Stimulated activated CD4-positive, alpha-beta T cell treated with anti-CD3 and anti-CD28 coated beads, Interleukin-1b, Interleukin-23, amount 100 ng/mL, for 1 hour (primary cell): Measurements from ENCODE around the gene ZG16B.

Source experiments
- DNase-seq, 2 donors: peaks; one replicate each; pipeline ENCODE4 v3.0.0-alpha.2; 2020; ENCODE audit warnings: low read depth in 2 of 2

The ZG16B gene

GRCh38 chr16:2829501-2830354, at the start of gene ZG16B:
TSS of gene ZG16B (plus strand) at chr16:2830303. CDS start at chr16:2830442, 139 bp downstream.
- DNase-seq = no peak

- no peak for DNase-seq
Measured at GRCh38 chr16:2782583-2783351, 47.3 kb upstream of the ZG16B start.

GRCh38 chr16:2783581-2784357, 46.3 kb upstream of the ZG16B start:
- DNase-seq = no peak

- DNase-seq = no peak
Measured at GRCh38 chr16:2784358-2785100, 45.6 kb upstream of the ZG16B start.

GRCh38 chr16:2785101-2785991, 44.8 kb upstream of the ZG16B start:
- DNase-seq = no peak

- no peak for DNase-seq
Measured at GRCh38 chr16:2786061-2786825, 43.9 kb upstream of the ZG16B start.

GRCh38 chr16:2786826-2787151, 43.3 kb upstream of the ZG16B start:
- no peak for DNase-seq

- DNase-seq = no peak
Measured at GRCh38 chr16:2787406-2787805, 42.7 kb upstream of the ZG16B start, which contains the start of gene PRSS33. TSS of gene PRSS33 (minus strand) at chr16:2787560. CDS start at chr16:2786547, 1,013 bp downstream.

- DNase-seq = no peak
Measured at GRCh38 chr16:2787961-2788360, 42.1 kb upstream of the ZG16B start.

- DNase-seq = no peak
Measured at GRCh38 chr16:2790631-2791030, 39.5 kb upstream of the ZG16B start.

- DNase-seq = no peak
Measured at GRCh38 chr16:2791174-2791573, 38.9 kb upstream of the ZG16B start.

GRCh38 chr16:2792940-2793339, 37.2 kb upstream of the ZG16B start:
- no peak for DNase-seq

- no peak for DNase-seq
Measured at GRCh38 chr16:2795395-2796143, 34.5 kb upstream of the ZG16B start.

GRCh38 chr16:2798723-2799204, 31.3 kb upstream of the ZG16B start:
- no peak for DNase-seq

GRCh38 chr16:2799205-2799858, 30.8 kb upstream of the ZG16B start:
- DNase-seq = no peak

GRCh38 chr16:2799859-2800226, 30.3 kb upstream of the ZG16B start:
- no peak for DNase-seq

- DNase-seq = no peak
Measured at GRCh38 chr16:2803545-2804195, 26.4 kb upstream of the ZG16B start.

- DNase-seq = no peak
Measured at GRCh38 chr16:2804728-2805127, 25.4 kb upstream of the ZG16B start.
